ENCODE results near the gene ISG15.

DNA sequence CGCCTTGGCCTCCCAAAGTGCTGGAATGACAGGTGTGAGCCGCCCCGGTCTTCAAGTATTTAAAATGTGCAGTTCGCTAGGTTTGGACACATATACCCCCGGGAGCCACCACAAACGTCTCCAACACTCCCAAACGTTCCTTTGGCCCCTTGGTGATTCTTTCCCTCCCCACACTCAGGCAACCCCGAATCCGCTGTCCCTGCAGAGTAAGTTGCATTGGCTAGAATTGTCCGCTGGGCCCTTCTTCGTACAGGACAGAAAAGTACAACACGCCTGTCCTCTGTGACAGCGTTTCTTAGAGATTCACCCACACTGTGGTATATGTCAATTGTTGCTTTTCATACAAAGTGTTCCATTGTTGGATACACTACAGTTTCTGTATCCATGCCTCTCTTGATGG lies 28.2 kb upstream of the ISG15 start:
- no peak for TF ChIP-seq POLR2A (IDR thresholded peaks at IDR 0.05)
- TF ChIP-seq CTCF (IDR thresholded peaks at IDR 0.05 in 8 of 11, conservative IDR thresholded peaks at IDR 0.05 in 3 of 11), result no peak
- TF ChIP-seq POLR2AphosphoS5 (IDR thresholded peaks at IDR 0.05), result no peak
